HepG2 (cell line): Measurements from ENCODE around the gene SSR2. TPM values are rescaled to one million over a fixed set of nuclear protein-coding genes. Genes with fewer than 3 reads are reported as not detected.
A peak's percentile ranks its signal among the peaks of the same experiment; 100 is the strongest.

Experiments used
- ATF5 ChIP-seq: sonication (generic); formaldehyde crosslinking; IDR thresholded peaks from 2 replicates; pipeline ENCODE4 v1.4.0; 2020; ENCODE audit warnings: mild to moderate bottlenecking, low read depth, missing genetic modification reagents
- DR1 ChIP-seq: sonication (generic); formaldehyde crosslinking; IDR thresholded peaks from 2 replicates; pipeline ENCODE4 v1.8.0; 2021; ENCODE audit warnings: mild to moderate bottlenecking, missing genetic modification reagents, inconsistent platforms
- EED ChIP-seq: sonication (generic); formaldehyde crosslinking; IDR thresholded peaks from 2 replicates; pipeline ENCODE4 v1.5.0; 2020; ENCODE audit warnings: mild to moderate bottlenecking, missing genetic modification reagents
- ELF3 ChIP-seq: IDR thresholded peaks from 2 replicates; pipeline ENCODE4 v1.6.1; 2016; ENCODE audit warnings: missing genetic modification reagents, missing compliant biosample characterization
- HMGXB3 ChIP-seq: sonication (generic); formaldehyde crosslinking; IDR thresholded peaks from 2 replicates; pipeline ENCODE4 v1.4.0; 2020; ENCODE audit warnings: missing genetic modification reagents, borderline replicate concordance
- KLF16 ChIP-seq, 2 experiments: sonication (generic) in 1 of 2; formaldehyde crosslinking in 1 of 2; IDR thresholded peaks; 2 replicates each; pipeline versions ENCODE4 v1.6.1 to v1.8.0; 2016 to 2023; ENCODE audit warnings: missing genetic modification reagents in 2 of 2, missing compliant biosample characterization in 1 of 2
- MAZ ChIP-seq, 2 experiments: sonication (generic) in 1 of 2; formaldehyde crosslinking in 1 of 2; IDR thresholded peaks; 2 replicates each; pipeline versions ENCODE4 v1.5.0 to v1.6.1; 2012 to 2020; ENCODE audit warnings: low read depth in 2 of 2, mild to moderate bottlenecking in 2 of 2, borderline replicate concordance in 1 of 2, improper control_type of control experiment in 1 of 2, low read length in 1 of 2, missing genetic modification reagents in 1 of 2, moderate library complexity in 1 of 2
- MEIS2 ChIP-seq: sonication (generic); formaldehyde crosslinking; IDR thresholded peaks from 2 replicates; pipeline ENCODE4 v1.9.0; 2021; ENCODE audit warnings: mild to moderate bottlenecking, missing genetic modification reagents
- RXRB ChIP-seq: IDR thresholded peaks from 2 replicates; pipeline ENCODE4 v1.6.1; 2016; ENCODE audit warnings: borderline replicate concordance, missing genetic modification reagents, missing compliant biosample characterization
- SALL2 ChIP-seq: sonication (generic); formaldehyde crosslinking; IDR thresholded peaks from 2 replicates; pipeline ENCODE4 v1.8.1; 2023; ENCODE audit warnings: mild to moderate bottlenecking, missing genetic modification reagents, inconsistent platforms
- SP2 ChIP-seq: sonication (generic); formaldehyde crosslinking; IDR thresholded peaks from 2 replicates; pipeline ENCODE4 v1.5.1; 2020; ENCODE audit warnings: mild to moderate bottlenecking, missing genetic modification reagents
- TBP ChIP-seq: sonication (generic); formaldehyde crosslinking; IDR thresholded peaks from 2 replicates; pipeline ENCODE4 v1.5.0; 2020; ENCODE audit warnings: missing genetic modification reagents
- TIGD3 ChIP-seq: sonication (generic); formaldehyde crosslinking; IDR thresholded peaks from 2 replicates; pipeline ENCODE4 v1.5.1; 2020; ENCODE audit warnings: mild to moderate bottlenecking, missing genetic modification reagents, borderline replicate concordance
- TOPORS ChIP-seq: sonication (generic); formaldehyde crosslinking; IDR thresholded peaks from 2 replicates; pipeline ENCODE4 v1.8.0; 2023; ENCODE audit warnings: mild to moderate bottlenecking, missing genetic modification reagents
- YY1 ChIP-seq: IDR thresholded peaks from 2 replicates; pipeline ENCODE4 v1.6.1; 2011; ENCODE audit warnings: low read length, low read depth, moderate library complexity, mild to moderate bottlenecking; ENCODE audit not compliant: insufficient read depth, insufficient replicate concordance
- ZFP91 ChIP-seq: sonication (generic); formaldehyde crosslinking; IDR thresholded peaks from 2 replicates; pipeline ENCODE4 v1.9.0; 2022; ENCODE audit warnings: missing genetic modification reagents, mild to moderate bottlenecking, borderline replicate concordance
- ZNF160 ChIP-seq: sonication (generic); formaldehyde crosslinking; IDR thresholded peaks from 2 replicates; pipeline ENCODE4 v1.8.0; 2022; ENCODE audit warnings: mild to moderate bottlenecking, inconsistent platforms, missing genetic modification reagents
- ZNF468 ChIP-seq: sonication (generic); formaldehyde crosslinking; IDR thresholded peaks from 2 replicates; pipeline ENCODE4 v1.8.0; 2022; ENCODE audit warnings: mild to moderate bottlenecking, moderate library complexity, missing genetic modification reagents
- ZNF660 ChIP-seq: sonication (generic); formaldehyde crosslinking; IDR thresholded peaks from 2 replicates; pipeline ENCODE4 v1.5.1; 2020; ENCODE audit warnings: mild to moderate bottlenecking, low read depth, missing genetic modification reagents, borderline replicate concordance
- ZNF792 ChIP-seq: IDR thresholded peaks from 2 replicates; pipeline ENCODE4 v1.6.1; 2016
- polyA plus RNA-seq, 8 experiments: library from polyadenylated mRNA; depleted of rRNA in 3 of 8; stranded (reverse) in 7 of 8; unstranded in 1 of 8; fragments of >200 nt; fragmentation: Illumina TruSeq in 4 of 8; extraction: Trizol in 4 of 8; gene quantifications; 2 replicates each; pipeline versions ENCODE4 v1.2.1 to v1.2.3, GENCODE V29; 2011 to 2016; ENCODE audit warnings: low read depth in 4 of 8, missing spikeins in 1 of 8, mixed read lengths in 1 of 8; ENCODE audit not compliant: insufficient read depth in 1 of 8
- total RNA-seq, 5 experiments: library from RNA; depleted of rRNA; stranded (reverse); fragments of >200 nt; fragmentation: Illumina TruSeq; extraction: Trizol; gene quantifications; 2 replicates each; pipeline ENCODE4 v1.2.3, GENCODE V29; 2016; ENCODE audit warnings: low read depth in 1 of 5

SSR2 gene
- total and polyA plus RNA-seq, 2 of the 13 experiments (the other 11 are each of a cell fraction or from before 2014, with no cell fraction given): 284 to 461 TPM

GRCh38 chr1:156020293-156021092, at the start of gene SSR2 (continued):
- TF ChIP-seq YY1 (peak; percentile 48), TOPORS (CRISPR knock-in tag) (no peak), ZNF160 (no peak), TIGD3 (CRISPR knock-in tag) (no peak), ZNF792 (CRISPR knock-in tag) (peak; percentile 56; the same call in 1 of the 2 replicates), ZNF660 (CRISPR knock-in tag) (no peak), ZNF468 (CRISPR knock-in tag) (no peak), ZFP91 (CRISPR knock-in tag) (no peak), HMGXB3 (CRISPR knock-in tag) (0 out of 2 replicates have a peak, but pooled peaks have one; percentile 38), SP2 (CRISPR knock-in tag) (peak; percentile 50; the same call in 1 of the 2 replicates), ATF5 (no peak), DR1 (CRISPR knock-in tag) (no peak), MEIS2 (CRISPR knock-in tag) (no peak), ELF3 (CRISPR knock-in tag) (0 out of 2 replicates have a peak, but pooled peaks have one; percentile 56), MAZ (IDR thresholded peaks at IDR 0.05; ENCODE audit: borderline replicate concordance, low read depth, low read length) (no peak), MAZ (CRISPR knock-in tag; IDR thresholded peaks at IDR 0.05; ENCODE audit: low read depth) (peak; percentile 60; the same call in 1 of the 2 replicates), SALL2 (CRISPR knock-in tag) (no peak), RXRB (peak; percentile 26; the same call in 1 of the 2 replicates), TBP (no peak), EED (CRISPR knock-in tag) (peak; percentile 67; the same call in 1 of the 2 replicates), KLF16 (CRISPR knock-in tag; IDR thresholded peaks at IDR 0.05) (peak in 1 of 2 experiments; percentile 44; a peak in 1 of 4 replicates)
